DOHH2 (cell line): ENCODE measurements around the gene TNNC1.

Experiments used
- H3F3A ChIP-seq: fragments of 200-600 bp; sonication (generic), shearing (Covaris generic); 2 replicates; pipeline ENCODE4 v1.6.0; 2016; ENCODE audit warnings: antibody characterized with exemption, mild to moderate bottlenecking; ENCODE audit not compliant: control insufficient read depth, insufficient read depth
- H3K27ac ChIP-seq: fragments of 200-600 bp; sonication (generic); 2 replicates; pipeline ENCODE4 v1.5.1; 2014; ENCODE audit warnings: low read depth, mild to moderate bottlenecking, low read length, moderate library complexity
- H3K27me3 ChIP-seq: fragments of 200-600 bp; sonication (generic); 2 replicates; pipeline ENCODE4 v1.6.1; 2014; ENCODE audit warnings: mild to moderate bottlenecking, low read length, mixed read lengths; ENCODE audit not compliant: control insufficient read depth
- H3K36me3 ChIP-seq: fragments of 200-600 bp; sonication (generic); 2 replicates; pipeline ENCODE4 v1.6.1; 2014; ENCODE audit warnings: mild to moderate bottlenecking, low read length, moderate library complexity, mixed read lengths; ENCODE audit not compliant: control insufficient read depth
- H3K4me1 ChIP-seq: fragments of 200-600 bp; sonication (generic); 2 replicates; pipeline ENCODE4 v1.6.1; 2014; ENCODE audit warnings: mild to moderate bottlenecking, low read length, mixed read lengths; ENCODE audit not compliant: control insufficient read depth
- H3K4me2 ChIP-seq: fragments of 200-600 bp; sonication (generic); 2 replicates; pipeline ENCODE4 v1.6.0; 2014; ENCODE audit warnings: mild to moderate bottlenecking, low read length, moderate library complexity
- H3K4me3 ChIP-seq: fragments of 200-600 bp; sonication (generic); 2 replicates; pipeline ENCODE4 v1.5.1; 2014; ENCODE audit warnings: mild to moderate bottlenecking, low read length, mixed read lengths
- H3K79me2 ChIP-seq: fragments of 200-600 bp; sonication (generic); 2 replicates; pipeline ENCODE4 v1.6.1; 2014; ENCODE audit warnings: mild to moderate bottlenecking, low read length, mixed read lengths; ENCODE audit not compliant: control insufficient read depth
- H3K9me2 ChIP-seq: fragments of 200-600 bp; sonication (generic); replicated peaks from 2 replicates; pipeline ENCODE4 v1.6.1; 2014; ENCODE audit warnings: mild to moderate bottlenecking, low read length, mixed read lengths; ENCODE audit not compliant: control insufficient read depth
- H3K9me3 ChIP-seq: fragments of 200-600 bp; sonication (generic); 2 replicates; pipeline ENCODE4 v1.6.1; 2014; ENCODE audit warnings: antibody characterized with exemption, low read length, mixed read lengths; ENCODE audit not compliant: control insufficient read depth, insufficient read depth
- H4K20me1 ChIP-seq: fragments of 200-600 bp; sonication (generic); 2 replicates; pipeline ENCODE4 v1.6.0; 2014; ENCODE audit warnings: low read depth, mild to moderate bottlenecking, antibody characterized with exemption, low read length, moderate library complexity; ENCODE audit not compliant: control insufficient read depth, insufficient read depth
- EZH2phosphoT487 ChIP-seq: fragments of 200-600 bp; sonication (generic); IDR thresholded peaks from 2 replicates; pipeline ENCODE4 v1.6.1; 2017; ENCODE audit warnings: borderline replicate concordance, mild to moderate bottlenecking, antibody characterized with exemption, low read length, moderate library complexity, mixed read lengths
- TF ChIP-seq, protein P1 (sequence below): fragments of 200-600 bp; sonication (generic); IDR thresholded peaks from one replicate; pipeline ENCODE4 v1.5.1; 2014; ENCODE audit warnings: antibody characterized with exemption, mild to moderate bottlenecking, low read depth, low read length; ENCODE audit not compliant: poor library complexity, severe bottlenecking

Gene TNNC1

DNA sequence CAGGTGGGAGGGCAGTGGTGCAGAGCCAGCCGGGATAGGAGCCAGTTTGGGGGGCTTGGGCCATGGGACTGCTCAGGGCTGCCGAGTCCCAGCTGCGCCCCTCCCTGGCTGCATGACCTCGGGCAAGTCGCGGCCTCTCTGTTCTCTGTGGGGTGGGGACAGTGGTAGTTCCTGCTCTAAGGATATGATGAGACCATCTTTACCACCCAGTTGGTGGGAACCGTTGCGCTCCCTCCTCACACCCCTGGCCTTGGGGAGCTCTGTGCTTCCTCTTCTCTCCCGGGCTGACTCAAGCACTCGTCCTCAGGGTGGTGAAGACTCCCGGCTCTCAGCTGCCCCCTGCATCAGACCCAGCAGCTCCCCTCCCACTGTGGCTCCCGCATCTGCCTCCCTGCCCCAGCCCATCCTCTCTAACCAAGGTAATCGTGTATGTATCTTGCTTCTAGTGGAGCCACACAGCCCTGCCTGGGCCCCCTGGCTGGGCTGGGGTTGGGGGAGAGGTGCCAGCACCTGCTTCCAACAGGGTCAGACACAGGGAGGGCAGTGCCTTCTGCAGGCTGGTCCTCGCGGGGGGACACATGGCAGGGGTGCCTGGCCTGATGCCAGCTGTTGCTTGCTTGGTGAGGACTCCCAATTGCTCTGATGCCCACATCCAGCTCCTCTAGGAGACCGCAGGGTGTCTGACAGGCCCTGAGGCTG lies 26.2 kb upstream of the TNNC1 start:
- no peaks in the 10 kb centered on the region for H3K79me2 ChIP-seq
- H3K4me1 ChIP-seq: no peaks in the 10 kb centered on the region
- no peaks in the 10 kb centered on the region for H3K9me2 ChIP-seq
- no peaks in the 10 kb centered on the region for H3F3A ChIP-seq
- H3K4me3 ChIP-seq: no peak overlapping the region
- no peaks in the 10 kb centered on the region for H3K9me3 ChIP-seq
- H3K4me2 ChIP-seq: no peak overlapping the region
- TF ChIP-seq, protein P1, sequence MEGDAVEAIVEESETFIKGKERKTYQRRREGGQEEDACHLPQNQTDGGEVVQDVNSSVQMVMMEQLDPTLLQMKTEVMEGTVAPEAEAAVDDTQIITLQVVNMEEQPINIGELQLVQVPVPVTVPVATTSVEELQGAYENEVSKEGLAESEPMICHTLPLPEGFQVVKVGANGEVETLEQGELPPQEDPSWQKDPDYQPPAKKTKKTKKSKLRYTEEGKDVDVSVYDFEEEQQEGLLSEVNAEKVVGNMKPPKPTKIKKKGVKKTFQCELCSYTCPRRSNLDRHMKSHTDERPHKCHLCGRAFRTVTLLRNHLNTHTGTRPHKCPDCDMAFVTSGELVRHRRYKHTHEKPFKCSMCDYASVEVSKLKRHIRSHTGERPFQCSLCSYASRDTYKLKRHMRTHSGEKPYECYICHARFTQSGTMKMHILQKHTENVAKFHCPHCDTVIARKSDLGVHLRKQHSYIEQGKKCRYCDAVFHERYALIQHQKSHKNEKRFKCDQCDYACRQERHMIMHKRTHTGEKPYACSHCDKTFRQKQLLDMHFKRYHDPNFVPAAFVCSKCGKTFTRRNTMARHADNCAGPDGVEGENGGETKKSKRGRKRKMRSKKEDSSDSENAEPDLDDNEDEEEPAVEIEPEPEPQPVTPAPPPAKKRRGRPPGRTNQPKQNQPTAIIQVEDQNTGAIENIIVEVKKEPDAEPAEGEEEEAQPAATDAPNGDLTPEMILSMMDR: no peak
- no peak for TF ChIP-seq EZH2phosphoT487
- H3K27ac ChIP-seq: no peak overlapping the region
- H3K36me3 ChIP-seq: peaks cover 71% of the 10 kb centered on the region
- no peaks in the 10 kb centered on the region for H4K20me1 ChIP-seq
- H3K27me3 ChIP-seq: no peaks in the 10 kb centered on the region

DNA sequence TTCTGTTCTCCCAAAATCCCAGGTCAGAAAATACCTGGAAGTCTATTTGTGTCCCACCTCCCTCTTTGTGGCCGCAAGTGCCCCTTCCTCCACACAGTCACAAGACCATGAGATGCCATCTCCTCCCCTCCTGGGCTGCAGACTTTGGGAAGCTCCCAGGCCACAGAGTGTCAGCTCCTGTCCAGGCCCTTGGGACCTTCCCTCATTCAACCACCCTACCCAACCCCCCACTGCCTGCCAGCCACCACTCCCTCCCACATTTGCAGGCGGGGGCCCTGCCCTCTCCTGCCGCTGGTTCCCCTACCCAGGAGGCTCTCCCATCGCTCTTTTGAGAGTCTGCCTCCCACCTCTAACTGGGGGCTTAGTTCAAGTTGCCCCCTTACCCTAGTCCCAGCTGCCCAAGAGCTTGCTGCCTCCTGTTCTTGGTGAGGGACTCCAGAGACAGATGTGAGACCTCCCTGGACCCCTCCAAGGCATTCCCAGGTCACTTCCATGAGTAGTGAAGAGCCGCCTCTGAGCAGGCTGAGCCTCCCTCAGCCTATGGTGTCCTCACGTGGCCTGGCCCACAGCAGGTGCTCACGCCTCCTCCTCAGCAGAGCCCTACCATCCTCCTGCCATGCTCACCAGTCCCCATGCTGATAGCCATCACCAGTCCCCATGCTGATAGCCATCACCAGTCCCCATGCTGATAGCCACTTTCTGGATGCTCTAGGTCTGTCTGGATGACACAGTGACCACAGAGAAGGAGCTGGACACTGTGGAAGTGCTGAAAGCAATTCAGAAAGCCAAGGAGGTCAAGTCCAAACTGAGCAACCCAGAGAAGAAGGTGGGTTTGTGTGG lies 25.4 kb upstream of the TNNC1 start:
- no peaks in the 10 kb centered on the region for H3F3A ChIP-seq
- no peak overlapping the region for H3K4me3 ChIP-seq
- no peaks in the 10 kb centered on the region for H3K9me3 ChIP-seq
- no peaks in the 10 kb centered on the region for H3K4me1 ChIP-seq
- no peaks in the 10 kb centered on the region for H3K27me3 ChIP-seq
- H3K36me3 ChIP-seq: peaks cover 75% of the 10 kb centered on the region
- no peak overlapping the region for H3K4me2 ChIP-seq
- no peaks in the 10 kb centered on the region for H3K79me2 ChIP-seq
- no peaks in the 10 kb centered on the region for H4K20me1 ChIP-seq
- no peak for TF ChIP-seq EZH2phosphoT487
- TF ChIP-seq, protein P1: no peak
- no peak overlapping the region for H3K27ac ChIP-seq
- H3K9me2 ChIP-seq: no peaks in the 10 kb centered on the region

DNA sequence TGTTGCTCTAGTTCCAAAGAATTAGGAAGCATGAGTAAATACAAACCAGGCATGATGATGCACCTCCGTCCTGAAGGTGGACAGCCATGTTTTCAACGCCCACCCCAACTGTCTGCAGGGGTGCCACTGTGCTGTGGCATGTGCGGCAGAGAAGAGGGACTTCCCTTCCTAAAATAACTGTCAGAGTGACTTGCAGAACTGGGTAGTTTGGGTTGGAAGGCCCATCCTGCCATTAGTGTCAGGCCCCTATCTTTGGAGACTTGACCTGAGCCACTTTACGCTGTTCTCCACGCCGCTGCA lies 23.9 kb upstream of the TNNC1 start:
- no peak overlapping the region for H3K27ac ChIP-seq
- H3K9me2 ChIP-seq: no peaks in the 10 kb centered on the region
- H3K36me3 ChIP-seq: peaks cover 88% of the 10 kb centered on the region
- no peaks in the 10 kb centered on the region for H3K9me3 ChIP-seq
- H3F3A ChIP-seq: no peaks in the 10 kb centered on the region
- no peak overlapping the region for H3K4me3 ChIP-seq
- no peak for TF ChIP-seq EZH2phosphoT487
- TF ChIP-seq, protein P1: no peak
- no peak overlapping the region for H3K4me2 ChIP-seq
- no peaks in the 10 kb centered on the region for H3K27me3 ChIP-seq
- no peaks in the 10 kb centered on the region for H3K79me2 ChIP-seq
- H3K4me1 ChIP-seq: no peaks in the 10 kb centered on the region
- H4K20me1 ChIP-seq: no peaks in the 10 kb centered on the region
